HG03457 (cell line): ENCODE results near the gene NDUFA9.

Source experiments
- ATAC-seq: cut with Tn5 transposase; IDR thresholded peaks from one replicate; pipeline ENCODE4 v1.9.1; 2021; ENCODE audit warnings: moderate number of reproducible peaks; ENCODE audit not compliant: unreplicated experiment

NDUFA9 gene

DNA sequence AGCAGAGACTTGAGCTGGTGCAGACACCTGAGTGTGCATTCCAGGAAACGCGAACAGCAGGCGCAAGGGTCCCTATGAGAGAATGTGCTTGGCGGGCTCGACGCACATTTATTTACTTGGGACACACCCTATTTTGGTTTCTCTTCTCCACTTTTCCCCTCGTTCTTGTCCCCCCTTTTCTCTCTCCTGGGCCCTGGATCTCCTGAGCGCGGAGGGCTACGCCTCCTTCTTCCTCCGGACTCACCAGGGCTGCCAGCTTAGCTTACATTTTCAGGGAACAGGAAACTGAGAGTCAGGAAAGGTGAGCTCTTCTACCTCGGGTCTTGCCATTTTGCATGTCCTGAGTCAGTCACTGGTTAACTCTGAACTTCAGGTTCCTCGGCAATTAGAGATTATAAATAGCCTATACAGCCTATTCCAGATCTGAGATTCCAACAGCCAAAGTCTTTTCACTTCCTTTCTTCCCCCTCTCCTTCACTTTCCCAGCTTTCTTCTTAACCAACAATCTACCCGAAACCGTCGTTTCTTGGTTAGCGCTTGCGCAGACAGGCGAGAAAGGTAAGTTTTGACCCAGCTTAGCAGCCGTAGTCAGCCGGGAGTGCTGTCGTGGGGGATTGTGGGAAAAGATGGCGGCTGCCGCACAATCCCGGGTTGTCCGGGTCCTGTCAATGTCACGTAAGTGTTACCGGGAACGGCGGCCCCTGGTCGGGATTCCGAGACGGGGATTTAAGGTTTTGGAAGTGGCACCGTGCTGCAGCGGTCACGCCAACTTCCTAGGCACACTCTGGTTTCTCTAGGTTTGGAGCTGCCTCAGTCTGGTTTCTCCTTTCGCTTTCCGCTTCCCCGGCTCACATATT is at the start of gene NDUFA9, which contains the start of gene AKAP3:
TSS of gene NDUFA9 (plus strand) at position 614 of the 857 bp plus-strand sequence. CDS start at position 627, 13 bp downstream.
TSS of gene AKAP3 (minus strand) at position 551 of the 857 bp plus-strand sequence. CDS start 10,855 bp downstream, outside the sequence.
- ATAC-seq, result peak; percentile 65

GRCh38 chr12:4603421-4603820 is 45.5 kb upstream of the NDUFA9 start:
- ATAC-seq, result no peak

- no peak for ATAC-seq
Measured at GRCh38 chr12:4603946-4604345, 45.0 kb upstream of the NDUFA9 start.

- peak; percentile 72 for ATAC-seq
Measured at GRCh38 chr12:4604684-4605193, 44.2 kb upstream of the NDUFA9 start.

- no peak for ATAC-seq
Measured at GRCh38 chr12:4607056-4607455, 41.9 kb upstream of the NDUFA9 start.

DNA sequence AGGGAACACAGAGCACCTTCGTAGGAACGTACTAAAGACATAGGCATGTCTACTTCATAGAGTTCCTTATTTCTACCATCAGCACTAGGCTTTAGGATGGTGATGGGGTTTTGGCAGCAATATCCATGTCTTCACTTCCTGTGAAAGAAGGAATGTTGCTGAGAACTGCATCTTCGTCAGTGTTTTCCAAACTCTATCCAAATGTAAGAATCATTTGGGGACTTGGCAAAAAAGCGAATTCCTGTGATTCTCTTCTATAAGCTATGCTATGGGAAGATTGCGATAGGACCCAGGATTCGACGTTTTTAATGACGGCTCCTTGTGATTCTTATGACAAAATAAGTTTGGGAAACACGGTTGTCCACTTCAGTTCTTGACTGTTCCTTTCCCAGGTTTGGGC is 39.8 kb upstream of the NDUFA9 start:
- no peak for ATAC-seq

DNA sequence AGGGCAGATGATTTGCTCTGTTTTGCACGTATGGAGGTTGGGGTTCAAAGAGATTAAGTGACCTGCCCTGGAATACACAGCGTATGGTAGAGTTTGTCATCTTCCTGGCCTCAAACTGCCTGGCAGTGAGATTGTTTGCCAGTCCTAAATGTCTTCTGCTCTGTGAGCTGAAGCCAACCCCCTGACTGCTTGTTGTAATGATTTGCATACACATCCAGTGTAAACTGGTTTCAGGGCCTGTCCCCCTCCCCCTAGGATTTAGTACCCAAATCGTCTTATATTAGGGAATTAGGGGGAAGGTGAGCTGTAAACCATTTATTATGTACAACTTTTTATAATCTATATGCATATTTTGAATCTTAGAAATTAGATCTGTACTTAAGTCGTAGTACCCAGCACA is 38.4 kb upstream of the NDUFA9 start:
- ATAC-seq, result no peak

DNA sequence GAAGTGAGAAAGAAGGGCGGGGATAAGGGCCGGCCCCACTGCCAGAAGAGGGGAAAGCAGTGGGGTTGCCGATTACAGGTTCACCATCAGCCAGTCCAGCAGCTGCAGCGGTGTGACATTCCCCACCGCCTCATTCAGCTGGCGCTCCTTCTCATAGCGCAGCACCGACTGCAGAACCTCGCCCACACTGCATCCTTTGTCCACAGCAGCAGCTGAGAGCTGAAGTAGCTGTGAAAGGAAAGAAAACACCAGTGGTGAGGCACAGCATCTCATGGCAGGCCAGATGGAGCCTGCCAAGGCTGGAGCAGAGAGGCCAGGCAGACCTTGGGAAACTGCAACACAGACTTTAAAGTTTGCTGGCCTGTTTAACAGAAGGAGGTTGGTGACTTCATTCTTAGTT is 33.2 kb upstream of the NDUFA9 start:
- no peak for ATAC-seq

GRCh38 chr12:4621511-4621910 is 27.4 kb upstream of the NDUFA9 start:
- no peak for ATAC-seq

DNA sequence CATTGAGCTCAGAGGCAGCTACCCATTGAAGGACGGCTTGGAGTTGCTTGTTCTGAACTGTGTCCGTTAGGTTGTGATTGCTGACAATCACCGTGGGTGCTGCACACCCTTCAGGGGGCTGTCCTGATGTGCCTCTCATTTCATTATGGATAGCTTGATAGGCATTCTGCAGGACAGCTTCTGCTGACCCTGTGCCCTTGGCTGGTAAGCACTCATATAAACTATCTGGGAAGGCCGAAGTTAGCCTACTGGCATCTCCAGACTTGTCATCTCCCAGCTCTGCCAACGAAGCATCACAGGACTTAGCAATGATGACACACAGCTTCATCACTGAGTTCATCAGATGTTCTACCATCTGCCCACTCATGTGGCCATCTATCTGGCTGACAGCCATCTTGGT is 22.4 kb upstream of the NDUFA9 start:
- no peak for ATAC-seq

GRCh38 chr12:4628406-4628805 is 20.5 kb upstream of the NDUFA9 start:
- no peak for ATAC-seq

GRCh38 chr12:4630262-4630661 is 18.7 kb upstream of the NDUFA9 start:
- no peak for ATAC-seq

DNA sequence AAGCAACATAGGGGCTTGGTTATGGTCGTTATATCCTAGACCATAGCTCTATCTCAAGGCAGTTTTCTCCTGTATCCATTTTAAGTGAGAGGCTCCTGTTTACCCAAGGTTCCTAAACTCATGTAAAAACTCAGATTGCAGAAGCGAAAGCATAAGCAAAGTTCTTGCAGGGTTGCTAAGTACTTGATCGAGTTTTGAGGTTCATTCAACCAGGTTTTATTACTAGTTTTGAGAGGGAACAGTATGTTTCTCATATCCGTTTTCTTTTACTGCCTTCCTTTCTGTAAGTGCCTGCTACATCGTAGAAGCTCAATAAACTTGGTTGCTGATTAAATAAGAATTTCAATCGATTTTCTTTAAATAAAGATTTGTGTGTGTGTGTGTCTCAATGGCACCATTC is 5.2 kb upstream of the NDUFA9 start:
- ATAC-seq, result no peak

GRCh38 chr12:4645023-4645422 is 3.9 kb upstream of the NDUFA9 start:
- no peak for ATAC-seq

DNA sequence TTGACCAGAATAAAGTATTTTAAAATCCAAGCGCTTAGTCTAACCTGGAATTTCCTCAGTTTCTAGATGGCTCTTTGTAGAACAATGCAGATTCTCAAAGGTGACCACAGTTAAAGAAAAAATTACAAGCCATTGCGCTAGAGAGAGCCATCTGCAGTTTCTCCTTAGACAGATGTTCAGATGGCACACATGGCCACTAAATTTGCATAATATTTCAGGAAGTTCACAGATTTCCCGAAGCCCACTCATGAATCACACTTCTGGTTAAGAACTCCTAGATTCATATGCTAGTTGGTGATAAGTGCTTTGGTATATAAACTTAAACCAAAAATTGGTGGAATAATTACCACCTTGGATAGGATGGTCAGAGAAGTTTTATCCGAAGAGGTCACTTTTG is 812 bp upstream of the NDUFA9 start:
- ATAC-seq, result no peak

DNA sequence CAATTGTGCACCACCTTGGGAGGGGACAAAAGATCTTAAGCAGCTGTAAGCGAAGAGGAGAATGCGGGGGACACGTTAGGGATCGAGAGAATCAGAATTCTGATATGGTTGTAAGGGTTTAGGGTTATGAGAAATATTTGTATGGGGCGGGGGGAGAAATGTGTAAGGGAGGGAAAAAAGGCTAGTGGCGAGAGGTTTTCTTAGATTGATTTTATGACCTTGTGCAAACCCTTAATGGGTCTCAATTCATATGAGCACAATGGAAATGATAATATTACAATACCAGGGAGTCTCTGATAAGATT is 396 bp downstream of the NDUFA9 start:
- peak; percentile 20 for ATAC-seq

DNA sequence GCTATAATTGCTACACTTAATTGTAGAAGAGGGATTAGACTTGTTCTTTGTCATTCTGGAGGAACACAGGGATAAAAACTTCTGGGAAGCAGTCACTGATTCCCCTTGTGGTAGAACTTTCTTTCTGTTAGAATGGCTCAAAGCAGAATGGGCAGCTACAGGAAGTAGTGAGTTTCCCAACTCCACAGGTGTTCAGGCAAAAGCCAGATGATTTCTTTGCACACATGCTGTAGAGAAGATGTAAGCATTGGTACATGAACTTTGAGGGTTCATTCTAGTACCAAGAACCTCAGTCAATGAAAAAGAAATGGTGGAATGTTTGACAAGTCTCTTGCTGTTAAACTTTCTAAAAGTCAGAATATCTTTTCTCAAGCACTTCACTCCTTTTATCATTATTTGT is 4.3 kb downstream of the NDUFA9 start:
- ATAC-seq, result no peak

DNA sequence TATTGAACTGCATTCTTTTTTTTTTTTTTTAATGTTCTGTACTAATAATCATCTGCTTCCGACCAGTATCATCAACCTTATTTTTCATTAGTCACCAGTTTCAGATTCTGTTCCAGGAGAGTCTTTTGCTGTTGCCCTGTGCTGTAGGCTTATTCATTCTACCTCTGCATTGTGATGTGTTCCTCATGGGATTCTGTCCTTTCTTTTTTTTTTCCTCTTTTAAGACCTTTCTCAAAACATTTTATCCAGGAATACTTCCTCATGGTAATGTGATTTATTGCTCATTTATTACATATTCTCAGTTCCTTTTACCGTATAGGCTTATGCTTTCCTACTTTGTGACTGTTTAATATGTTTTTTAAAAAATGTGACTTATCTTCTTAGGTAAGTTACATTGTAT is 4.8 kb downstream of the NDUFA9 start:
- ATAC-seq, result no peak

DNA sequence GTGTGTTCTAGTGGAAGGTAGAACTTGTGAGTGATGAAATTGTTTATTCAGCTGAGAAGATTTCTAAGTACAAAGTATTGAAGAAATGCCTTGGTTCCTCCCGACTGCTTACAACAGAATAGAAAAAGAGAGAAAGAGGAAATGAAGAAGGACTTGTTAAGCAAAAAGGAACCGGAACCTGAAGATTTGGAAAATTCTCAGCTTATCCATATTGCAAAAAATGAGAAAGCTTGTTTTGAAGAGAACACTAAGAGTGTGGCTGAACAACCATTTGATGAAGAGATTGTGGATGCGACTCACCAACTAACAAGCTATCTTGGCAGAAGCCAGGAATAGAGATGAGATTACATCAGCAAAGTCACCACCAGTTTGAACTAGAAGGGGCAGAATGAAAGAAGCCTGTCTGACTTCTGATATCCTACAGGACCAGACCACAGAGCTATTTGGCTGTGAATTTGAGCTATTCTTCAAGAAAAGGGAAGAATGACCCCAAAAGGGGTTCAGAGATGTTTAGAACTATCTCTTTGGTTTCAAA is 15.1 kb downstream of the NDUFA9 start:
- ATAC-seq, result no peak

DNA sequence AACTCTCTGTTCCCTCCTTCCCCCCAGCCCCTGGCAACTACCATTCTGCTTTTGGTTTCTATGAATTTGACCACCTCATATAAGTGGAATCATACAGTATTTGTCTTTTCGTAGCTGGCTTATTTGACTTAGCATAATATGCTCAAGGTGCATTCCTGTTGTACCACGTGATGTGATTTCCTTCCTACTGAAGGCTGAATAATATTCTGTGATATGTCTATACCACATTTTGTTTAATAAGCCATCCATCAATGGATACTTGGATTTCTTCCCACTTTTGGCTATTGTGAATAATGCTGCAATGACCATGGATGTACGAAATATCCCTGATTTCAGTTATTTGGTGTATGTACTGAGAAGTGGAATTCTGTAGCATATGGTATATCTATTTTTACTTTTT is 16.3 kb downstream of the NDUFA9 start:
- ATAC-seq, result no peak

- no peak for ATAC-seq
Measured at GRCh38 chr12:4679711-4680110, 30.8 kb downstream of the NDUFA9 start.

DNA sequence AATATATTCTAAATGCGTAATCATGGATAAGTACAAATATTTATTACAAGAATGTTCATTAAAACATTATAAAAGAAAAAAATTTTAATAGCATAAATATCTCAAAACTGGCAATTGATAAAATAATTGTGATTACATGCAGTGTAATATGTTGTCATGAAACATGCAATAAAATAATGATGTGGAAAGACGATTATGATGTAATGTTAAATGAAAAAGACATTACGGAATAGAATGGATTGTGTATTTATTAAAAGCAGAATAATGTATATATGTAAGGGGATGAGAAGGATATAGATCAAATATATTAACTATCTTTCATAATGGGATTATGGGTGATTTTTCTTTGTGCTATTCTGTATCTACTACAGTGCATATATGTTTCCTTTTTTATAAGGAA is 32.8 kb downstream of the NDUFA9 start:
- ATAC-seq, result no peak

GRCh38 chr12:4685317-4685716 is 36.4 kb downstream of the NDUFA9 start:
- ATAC-seq, result no peak
